HG03378 (cell line): Measurements from ENCODE around the gene FARP1.

Source experiments
- ATAC-seq: cut with Tn5 transposase; IDR thresholded peaks from one replicate; pipeline ENCODE4 v1.9.1; 2021; ENCODE audit warnings: mild to moderate bottlenecking, moderate library complexity; ENCODE audit not compliant: unreplicated experiment

Gene FARP1

DNA sequence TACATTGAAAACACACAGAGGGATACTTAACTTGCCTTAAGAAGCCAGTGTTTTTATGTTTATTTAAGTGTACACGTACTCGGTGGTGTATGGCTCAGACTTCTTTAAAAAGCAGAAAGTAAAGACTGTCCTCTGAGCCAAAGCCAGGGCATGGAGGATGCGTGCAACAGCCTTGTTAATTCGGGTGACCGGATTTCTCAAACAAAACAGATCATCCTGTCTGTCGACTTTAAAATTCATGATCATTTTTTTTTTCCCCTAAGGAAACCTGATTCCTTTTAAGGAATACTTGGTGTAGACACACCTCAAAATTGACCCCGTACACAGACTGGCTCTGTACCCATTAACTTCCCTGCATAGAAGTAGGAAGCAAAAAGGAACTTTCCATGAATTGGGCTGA, 158.8 kb downstream of the FARP1 start:
- no peak for ATAC-seq

DNA sequence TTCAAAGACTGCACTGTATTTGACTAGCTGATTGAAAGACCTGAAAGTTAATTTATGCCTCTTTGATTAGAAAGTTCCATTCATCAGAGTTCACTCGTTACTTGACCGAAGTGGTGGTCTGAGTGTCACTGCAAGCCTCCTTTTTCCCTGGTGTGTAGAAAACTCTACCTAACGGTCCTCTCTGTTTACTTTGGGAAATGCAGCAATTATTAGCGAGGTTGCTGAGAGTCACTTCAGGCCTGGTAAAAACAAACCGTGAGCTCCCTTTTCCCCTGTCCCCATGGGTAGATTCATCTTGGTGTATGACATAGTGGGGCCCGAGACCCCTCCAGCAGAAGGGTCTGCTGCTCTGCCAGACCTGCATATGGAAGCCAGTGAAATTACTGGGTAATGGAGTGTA, 161.0 kb downstream of the FARP1 start:
- ATAC-seq = no peak

DNA sequence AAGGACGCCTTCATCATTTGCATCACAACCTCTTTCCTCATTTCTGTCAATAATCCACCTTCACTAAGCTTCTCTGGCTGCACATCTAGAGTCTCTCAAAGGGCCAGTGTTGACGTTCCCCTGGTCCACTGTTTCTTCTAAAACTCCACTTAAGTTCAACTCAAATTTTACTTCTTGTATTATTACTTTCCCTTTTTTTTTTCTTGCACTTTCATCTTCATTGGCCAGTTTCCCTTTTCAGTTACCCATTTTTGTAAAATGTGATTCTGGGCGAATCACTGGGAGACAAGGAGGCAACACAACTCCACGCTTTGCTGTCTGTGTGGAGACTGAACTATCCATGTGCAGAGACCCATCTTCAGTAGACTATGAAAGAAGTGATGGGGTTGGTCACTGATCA, 162.8 kb downstream of the FARP1 start:
- no peak for ATAC-seq

DNA sequence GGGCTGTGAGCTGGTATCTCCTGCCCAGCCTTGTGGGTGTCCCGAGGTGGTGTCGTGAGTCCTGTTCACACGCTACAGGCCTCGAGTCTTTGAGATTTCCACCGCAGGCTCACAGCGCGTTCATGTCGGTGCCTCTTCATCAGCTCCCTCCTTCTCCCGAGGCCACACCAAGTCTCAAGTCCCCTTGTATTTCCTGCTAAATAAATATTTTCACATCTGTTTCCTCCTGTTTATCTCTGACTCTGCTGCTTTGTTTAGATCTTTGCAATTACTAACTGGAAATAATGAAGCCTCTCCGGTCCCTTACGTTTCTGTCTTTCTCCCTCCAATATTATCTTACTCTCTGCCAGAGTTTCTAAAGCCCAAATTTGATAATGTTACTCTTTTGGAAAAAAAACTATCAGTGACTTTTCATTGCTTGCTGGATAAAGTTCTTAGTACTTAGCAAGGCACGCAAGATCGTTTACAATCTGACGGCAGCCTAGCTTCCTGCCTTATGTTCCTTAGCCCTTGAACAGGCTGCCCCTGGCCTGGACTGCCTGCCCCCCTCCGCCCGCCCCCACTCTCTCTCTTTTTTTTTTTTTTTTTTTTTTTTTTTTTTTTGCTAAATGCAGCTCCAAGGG, 164.7 kb downstream of the FARP1 start:
- no peak for ATAC-seq

DNA sequence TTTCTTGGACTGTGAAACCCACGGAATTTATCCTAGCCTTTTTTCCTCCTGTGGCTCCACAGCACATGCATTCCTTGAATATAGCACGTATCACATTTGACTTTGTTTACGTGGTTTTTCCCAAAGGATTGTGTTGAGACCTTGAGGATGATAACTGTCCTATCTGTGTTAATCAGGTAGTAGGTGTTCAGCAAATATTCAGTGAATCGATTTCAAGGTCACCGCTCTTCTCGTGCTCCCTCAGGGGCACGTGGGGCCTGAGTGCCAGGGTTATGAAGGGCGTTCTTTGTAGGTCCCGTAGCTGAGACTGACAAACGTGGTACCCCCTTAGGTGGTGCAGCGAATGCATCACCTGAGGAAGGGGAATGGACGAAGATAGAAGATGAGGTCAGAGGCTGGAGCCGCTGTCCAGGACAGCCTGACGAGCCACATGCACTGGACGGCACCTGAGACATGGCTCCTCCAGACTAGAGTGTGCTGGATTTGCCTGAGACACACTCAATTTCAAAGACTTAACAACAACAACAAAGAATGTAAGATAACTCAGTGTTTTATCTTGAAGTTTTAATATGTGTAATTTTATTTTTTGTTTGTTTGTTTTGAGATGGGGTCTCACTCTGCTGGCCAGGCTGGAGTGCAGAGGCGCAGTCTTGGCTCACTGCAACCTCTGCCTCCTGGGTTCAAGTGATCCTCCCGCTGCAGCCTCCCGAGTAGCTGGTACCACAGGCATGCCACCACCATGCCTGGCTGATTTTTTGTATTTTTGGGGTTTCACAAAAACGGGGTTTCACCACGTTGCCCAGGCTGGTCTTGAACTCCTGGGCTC, 165.4 kb downstream of the FARP1 start:
- no peak for ATAC-seq

DNA sequence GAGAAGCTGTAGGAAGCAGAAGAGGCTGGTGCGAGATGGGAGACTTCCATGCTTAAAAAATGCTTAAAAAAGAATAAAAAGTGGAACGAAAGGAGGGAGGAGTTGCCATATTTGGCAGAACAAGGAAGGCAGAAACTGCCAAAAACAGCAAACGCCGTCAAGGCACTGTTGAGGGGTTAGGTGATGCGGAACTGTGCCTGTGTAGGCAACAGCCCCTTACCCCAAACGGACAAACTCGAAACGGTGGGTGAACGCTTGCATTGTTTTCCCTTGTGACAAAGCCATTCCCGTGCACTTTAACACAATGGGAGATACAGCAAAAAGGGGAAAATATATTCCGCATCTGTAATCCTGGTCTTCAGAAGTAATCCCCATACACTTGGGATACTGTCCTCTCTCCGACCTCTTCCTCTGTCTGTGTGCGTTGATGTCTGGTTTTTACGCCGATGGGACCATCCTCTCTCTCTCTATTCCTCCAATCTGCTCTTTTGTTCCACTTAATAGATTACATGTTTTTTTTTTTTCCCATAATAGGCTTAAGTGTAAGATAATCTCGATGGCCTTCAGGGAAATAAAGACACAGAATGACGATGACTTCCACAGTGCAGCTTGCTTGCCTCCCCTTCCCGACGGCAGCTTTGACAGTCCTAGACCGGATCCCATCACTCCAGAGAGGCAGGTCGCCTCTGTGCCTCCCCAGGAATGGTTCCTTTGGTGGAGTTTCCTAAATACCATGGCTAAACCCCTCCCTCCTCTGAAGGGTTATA, 166.9 kb downstream of the FARP1 start:
- ATAC-seq = no peak

DNA sequence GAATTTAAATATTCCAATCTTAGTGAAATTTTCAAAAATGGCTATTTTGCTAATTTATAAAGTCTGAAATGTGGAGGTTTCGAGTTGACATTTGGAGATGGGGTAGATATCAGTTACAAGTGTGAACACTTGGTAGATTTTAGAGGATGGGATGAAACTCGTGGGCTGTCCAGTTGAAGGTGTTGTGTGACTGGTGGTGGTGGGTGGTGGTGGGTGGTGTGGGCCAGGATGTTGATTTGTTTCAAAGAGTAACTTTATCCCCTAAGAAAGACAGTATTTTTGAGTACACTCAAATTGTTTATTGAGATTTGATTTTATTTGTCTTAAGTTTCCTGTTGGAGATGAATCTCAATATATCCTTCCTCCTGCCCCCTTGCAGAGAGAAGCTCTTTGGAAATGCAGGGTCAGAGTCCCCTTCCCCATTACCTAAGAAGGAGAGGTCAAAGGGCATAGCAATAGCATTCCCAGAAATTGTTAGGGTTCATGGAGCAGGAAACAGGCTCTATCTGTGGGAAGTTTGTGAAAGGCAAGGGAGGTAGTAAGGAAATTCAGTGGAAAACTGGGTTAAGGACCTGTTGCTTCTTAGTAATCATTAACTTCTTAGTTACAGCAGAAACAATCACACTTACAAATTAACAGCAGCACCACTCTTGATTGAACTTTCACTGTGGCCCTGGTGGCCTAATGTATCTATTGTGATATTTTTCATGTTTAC, 167.7 kb downstream of the FARP1 start:
- ATAC-seq = no peak

DNA sequence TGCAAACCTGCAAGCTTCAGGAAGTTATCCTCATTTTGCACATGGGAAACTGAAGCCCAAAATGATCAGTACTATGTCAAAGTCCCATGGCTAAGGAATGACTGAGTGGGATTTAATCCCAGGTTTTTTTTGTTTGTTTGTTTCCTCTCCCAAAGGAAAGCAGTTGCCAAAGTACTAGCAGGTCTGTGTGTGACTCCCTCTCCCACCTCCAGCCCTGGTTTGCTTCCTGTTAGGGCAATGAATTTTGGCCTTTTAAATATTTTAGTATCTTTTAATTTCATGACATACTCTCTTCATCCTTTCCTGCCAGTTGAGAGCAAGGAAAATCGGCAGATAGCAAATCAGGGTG, 168.3 kb downstream of the FARP1 start:
- ATAC-seq = no peak

DNA sequence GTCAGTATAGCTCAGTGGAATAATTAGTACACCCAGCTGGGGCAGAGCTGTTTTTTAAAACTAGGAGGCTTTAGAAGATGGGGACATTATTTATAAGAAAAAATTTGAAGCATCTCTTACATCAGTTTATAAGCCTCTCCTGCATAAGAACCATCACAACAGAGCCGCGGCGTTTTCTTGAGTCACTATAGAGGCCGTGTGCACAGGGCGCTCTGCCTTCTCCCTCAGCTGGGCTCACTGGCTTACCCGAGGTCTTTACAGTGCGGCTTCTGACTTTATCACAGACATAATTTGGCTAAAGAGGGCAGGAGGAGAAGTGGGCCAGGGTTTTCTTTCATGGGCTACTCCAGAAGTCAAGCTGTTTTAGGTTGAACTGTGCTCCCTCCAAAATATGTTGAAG, 169.7 kb downstream of the FARP1 start:
- no peak for ATAC-seq

DNA sequence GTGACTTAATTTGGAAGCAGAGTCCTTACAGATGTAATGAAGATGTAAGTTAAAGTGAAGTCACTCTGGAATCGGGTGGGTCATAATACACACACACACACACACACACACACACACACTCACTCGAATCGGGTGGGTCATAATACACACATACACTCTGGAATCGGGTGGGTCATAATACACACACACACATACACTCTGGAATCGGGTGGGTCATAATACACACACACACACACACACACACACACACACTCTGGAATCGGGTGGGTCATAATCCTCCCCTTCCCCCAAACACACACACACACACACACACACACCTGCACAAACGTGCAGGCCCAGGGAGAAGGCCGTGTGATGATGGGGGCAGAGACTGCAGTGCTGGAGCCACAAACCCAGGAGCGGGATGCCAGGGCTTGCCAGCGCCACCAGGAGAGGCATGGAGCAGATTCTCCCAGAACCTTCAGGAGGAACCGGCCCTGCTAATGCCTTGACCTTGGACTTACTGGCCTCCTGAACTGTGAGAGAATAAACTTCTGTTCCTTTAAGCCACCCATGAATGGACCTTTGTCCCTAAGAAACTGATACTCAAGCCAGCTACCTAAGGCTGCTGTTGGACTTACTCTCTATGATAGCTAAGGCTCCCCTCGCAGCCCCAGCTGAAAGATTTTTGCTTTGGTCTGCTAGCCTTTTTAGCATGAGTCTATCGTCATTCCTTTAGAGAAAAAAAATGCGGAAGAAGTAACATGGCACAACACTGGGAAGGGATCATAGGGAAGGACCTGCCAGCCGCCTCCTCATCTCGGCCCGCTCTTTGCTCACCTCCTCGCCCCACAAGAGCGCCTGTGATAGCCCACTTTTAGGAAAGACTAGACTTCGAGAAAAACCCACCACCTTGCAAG, 170.4 kb downstream of the FARP1 start:
- ATAC-seq = no peak

DNA sequence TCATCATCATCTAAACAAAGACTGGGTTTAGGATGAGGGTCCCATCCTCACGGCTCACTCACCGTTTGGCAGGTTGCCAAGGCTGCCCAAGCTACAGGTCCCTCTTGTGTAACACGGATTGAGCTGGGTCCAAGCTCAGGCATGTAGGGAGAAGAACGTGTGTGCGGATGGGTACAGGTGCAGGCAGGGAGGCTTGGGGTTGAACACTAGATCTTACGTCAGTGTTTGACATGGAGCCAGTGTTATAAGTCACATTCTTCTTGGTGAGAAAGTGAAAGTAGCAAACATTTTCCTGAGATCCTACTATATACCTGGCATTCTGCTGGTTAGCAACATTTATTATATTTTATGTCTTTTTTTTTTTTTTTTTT, 171.0 kb downstream of the FARP1 start:
- no peak for ATAC-seq

DNA sequence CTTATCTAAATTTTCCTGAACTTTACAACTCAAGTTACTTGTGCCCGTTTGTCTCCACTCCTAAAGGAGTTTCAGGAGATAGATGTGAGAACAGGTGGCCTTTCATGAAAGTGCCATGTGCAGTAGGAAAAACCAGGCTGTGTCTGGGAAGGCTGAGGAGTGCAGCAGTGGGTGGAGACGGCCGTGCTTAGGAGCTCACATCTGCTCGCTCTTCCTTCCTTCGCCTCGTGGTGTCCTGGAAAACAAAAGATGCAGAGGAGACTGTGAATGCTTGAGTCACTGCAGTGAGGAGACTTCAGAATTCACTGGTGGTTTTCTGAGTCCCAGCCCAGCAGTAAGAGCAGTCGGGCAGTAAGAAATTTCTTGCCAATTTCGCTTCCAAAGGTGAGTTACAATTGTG, 172.6 kb downstream of the FARP1 start:
- no peak for ATAC-seq

DNA sequence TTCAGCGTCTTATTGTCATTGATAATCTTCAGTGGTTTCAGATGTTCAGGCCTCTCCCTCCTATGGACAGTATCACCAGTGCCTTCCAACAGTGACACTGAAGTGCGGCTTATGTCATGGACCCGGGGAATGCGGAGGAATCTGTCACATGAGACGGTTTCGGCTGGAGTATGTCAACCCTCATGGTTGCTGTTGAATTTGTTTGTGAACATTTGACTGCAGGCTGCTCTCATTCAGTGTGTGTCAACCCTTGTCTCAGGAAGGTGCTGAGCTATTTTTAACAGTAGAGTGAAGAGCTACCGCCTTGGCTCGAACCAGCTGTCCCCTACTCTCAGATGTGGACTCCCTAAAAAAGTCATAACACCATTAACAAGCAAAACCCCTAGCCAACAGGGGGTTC, 173.0 kb downstream of the FARP1 start:
- no peak for ATAC-seq

DNA sequence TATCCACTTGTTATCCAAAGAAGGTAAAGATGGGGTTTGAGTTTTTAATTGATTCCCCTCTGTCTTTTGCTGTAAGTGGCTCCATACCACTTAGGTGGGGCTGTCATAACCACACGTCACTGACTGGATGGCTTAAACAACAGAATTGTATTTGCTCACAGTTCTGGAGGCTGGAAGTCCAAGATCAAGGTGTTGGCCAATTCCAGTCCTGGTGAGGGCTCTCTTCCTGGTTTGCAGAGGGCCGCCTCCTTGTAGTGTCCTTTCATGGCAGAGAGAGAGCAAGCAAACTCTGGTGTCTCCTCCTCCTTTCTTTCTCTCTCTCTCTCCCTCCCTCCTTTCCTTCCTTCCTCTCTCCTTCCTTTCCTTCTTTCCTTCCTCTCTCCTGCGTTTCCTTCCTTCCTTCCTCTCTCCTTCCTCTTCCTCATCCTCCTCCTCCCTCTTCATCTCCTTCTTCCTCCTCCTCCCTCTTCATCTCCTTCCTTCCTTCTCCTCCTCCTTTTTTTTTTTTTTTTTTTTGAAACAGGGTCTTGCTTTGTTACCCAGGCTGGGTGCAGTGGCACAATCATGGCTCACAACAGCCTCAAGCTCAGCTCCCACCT, 174.8 kb downstream of the FARP1 start:
- no peak for ATAC-seq

DNA sequence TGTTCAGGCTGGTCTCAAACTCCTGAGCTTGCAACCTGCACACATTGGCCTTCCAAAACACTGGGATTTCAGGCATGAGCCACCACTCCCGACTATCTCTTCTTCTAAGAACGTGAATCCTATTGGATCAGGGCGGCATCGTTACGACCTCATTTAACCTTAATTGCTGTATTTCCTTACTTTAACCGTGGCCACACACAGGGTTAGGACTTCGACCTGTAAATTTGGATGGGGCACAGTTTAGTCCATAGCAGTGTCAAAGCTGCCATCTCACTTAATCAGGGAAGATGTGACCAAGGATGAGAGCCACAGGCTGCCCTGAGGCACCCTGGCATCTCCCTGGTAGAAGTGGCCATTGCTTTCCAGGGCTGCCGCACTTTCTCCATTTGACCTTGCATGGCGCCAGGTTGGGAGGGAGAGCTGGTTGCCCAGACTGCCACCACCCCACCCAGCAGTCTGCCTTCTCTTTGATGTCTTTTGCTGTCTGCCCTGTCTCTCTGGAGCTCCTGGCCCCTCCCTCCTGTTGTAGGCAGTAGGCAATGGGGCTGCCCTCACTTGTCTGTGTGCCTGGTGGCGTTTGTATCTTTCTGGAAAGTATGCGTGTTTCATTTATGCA, 175.5 kb downstream of the FARP1 start:
- ATAC-seq = no peak

DNA sequence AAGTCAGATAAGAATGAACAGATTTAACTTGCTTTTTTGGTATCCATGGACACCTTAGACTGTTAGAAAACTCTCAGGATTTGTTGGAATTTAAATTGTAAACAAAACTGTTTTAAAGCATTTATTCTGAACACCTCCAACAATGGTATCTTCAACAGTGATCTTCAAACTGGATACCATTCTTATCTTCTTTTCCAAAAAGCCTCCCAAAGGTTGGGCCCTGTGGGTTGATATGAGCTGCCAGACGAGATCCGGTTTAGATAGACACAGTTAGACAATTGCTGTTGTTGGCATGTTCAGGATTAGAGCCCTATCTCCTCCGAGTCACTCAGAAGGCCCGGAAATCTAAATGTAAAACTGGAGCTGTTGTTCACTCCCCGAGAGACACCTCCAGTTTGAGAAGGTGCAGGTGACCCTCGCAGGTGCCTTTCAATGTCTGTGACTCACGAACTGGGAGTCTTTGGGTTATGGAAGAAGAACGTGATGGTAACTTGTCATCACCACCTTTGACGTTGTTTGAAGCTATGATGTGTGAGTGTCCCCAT, 177.7 kb downstream of the FARP1 start:
- ATAC-seq = no peak

DNA sequence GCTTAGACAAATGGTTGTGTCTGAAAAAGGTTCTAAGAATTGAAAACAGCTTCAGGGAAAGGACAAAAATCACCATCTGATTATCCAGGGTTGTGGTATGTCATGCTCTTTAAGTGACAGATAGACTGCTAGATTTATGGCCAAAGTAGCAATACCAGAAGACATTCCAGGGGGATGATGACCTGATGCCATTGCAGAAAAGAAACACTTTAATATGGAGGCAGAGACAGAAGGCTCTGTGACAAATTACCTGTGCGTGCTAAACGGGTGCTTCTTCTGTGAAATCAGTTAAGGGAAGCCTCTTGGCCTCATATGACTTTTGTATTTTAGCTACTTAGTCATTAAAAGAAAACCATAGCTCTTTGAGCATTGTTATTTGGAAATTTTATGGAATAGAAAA, 178.5 kb downstream of the FARP1 start:
- no peak for ATAC-seq

DNA sequence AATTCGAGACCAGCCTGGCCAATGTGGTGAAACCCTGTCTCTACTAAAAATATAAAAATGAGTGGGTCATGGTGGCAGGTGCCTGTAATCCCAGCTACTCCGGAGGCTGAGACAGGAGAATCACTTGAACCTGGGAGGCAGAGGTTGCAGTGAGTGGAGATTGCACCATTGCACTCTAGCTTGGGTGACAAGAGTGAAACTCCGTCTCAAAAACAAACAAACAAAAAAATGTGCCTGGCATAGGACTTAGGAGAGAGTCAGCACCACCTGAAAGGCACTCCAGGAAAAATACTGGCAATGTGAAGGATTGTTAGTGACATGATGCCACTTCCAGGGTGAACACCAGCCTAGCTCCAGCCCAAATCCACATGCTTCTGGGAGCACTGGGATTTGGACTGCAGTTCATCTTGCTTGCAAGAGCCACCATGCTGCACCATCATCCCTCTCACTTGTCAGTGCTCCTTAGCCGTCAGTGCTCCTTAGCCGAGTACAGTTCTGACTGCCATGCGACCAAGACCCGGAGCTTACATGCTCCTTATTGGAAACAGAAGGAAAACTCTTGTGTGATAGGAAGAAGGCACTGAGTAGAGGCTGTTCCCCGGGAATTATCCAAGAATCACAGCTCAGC, 179.3 kb downstream of the FARP1 start:
- ATAC-seq = no peak

DNA sequence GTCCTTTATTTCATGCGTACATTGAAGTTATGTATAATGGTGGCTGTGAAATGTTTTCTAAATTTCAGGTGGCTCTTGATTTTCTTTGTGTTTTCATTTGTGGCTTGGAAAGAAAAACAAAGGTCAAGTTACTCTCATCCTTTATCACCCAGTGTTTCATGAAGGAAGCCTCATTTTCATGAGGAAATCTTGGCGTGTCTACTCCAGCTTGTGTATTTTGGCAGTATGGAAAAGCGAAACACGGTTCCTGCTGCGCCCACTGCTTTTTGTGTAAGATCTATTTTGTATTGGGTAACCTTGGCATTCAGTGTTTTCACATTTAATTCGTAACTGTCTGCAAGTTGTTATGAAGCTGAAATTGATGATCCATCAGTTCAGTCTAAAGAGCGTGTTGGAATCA, 181.2 kb downstream of the FARP1 start:
- ATAC-seq = no peak
